Epithelial cell of esophagus (primary cell): ENCODE data around the gene TAS2R60.

ENCODE experiments used
- DNase-seq: peaks from one replicate; pipeline ENCODE4 v3.0.0; 2010; ENCODE audit warnings: low read depth
- H3K4me3 ChIP-seq: 2 replicates; pipeline ENCODE4 v1.5.1; 2011; ENCODE audit warnings: mild to moderate bottlenecking, low read length, control low read depth
- TF ChIP-seq, protein P1 (sequence below): IDR thresholded peaks from 2 replicates; pipeline ENCODE4 v1.5.1; 2011; ENCODE audit warnings: low read depth, mild to moderate bottlenecking, low read length, control low read depth, inconsistent platforms; ENCODE audit not compliant: insufficient read depth; ENCODE audit errors: missing control alignments

The TAS2R60 gene

GRCh38 chr7:143435266-143435665 is 8.0 kb upstream of the TAS2R60 start:
- no peak overlapping the region for H3K4me3 ChIP-seq
- DNase-seq, result peak; percentile 79
- TF ChIP-seq, protein P1, sequence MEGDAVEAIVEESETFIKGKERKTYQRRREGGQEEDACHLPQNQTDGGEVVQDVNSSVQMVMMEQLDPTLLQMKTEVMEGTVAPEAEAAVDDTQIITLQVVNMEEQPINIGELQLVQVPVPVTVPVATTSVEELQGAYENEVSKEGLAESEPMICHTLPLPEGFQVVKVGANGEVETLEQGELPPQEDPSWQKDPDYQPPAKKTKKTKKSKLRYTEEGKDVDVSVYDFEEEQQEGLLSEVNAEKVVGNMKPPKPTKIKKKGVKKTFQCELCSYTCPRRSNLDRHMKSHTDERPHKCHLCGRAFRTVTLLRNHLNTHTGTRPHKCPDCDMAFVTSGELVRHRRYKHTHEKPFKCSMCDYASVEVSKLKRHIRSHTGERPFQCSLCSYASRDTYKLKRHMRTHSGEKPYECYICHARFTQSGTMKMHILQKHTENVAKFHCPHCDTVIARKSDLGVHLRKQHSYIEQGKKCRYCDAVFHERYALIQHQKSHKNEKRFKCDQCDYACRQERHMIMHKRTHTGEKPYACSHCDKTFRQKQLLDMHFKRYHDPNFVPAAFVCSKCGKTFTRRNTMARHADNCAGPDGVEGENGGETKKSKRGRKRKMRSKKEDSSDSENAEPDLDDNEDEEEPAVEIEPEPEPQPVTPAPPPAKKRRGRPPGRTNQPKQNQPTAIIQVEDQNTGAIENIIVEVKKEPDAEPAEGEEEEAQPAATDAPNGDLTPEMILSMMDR, result no peak

- TF ChIP-seq, protein P1, result no peak
- no peak for DNase-seq
- no peak overlapping the region for H3K4me3 ChIP-seq
Measured at GRCh38 chr7:143436325-143436946, 6.8 kb upstream of the TAS2R60 start.

DNA sequence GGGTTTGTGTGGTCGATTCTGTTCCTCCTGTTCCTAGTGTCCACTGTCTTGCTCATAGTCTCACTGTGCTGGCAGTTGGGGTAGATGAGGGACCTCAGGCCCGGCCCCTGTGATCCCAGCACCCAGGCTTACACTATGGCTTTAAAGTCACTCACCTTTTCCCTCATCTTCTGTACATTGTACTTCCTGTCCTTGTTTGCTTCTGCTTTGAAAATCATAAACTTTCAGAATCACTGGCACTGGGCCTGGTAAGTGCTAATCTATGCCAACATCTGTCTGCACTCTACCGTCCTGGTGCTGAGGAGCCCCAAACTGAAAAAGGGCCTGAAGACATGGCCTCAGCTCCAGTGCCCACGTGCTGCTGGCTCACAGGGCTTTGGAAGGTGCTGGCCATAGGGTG is 5.7 kb upstream of the TAS2R60 start:
- DNase-seq, result no peak
- H3K4me3 ChIP-seq, result no peak overlapping the region
- TF ChIP-seq, protein P1, result no peak

DNA sequence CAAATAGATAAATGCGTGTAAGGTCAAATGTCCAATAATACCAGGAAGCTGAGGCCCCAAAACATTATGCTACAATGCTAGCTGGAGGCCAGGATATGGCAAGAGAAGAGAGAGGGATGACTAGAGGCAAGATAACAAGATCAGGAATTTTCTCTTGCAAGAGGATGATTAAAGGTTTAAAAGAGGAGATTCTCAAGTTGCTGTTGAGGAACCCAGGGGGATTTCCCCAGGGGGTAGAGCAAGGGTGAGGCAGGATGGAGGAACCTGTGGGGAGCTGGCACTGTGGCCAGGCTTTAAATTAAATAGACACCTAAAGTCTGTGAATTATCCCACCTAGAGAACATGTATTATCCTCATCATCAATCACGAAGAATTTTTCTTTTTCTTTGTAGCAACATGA is 3.4 kb upstream of the TAS2R60 start:
- no peak overlapping the region for H3K4me3 ChIP-seq

GRCh38 chr7:143444063-143444782 is 970 bp downstream of the TAS2R60 start:
- H3K4me3 ChIP-seq, result no peak overlapping the region
- TF ChIP-seq, protein P1, result no peak
- no peak for DNase-seq

More for the DNA sequence above, 3.4 kb upstream of the TAS2R60 start:
- TF ChIP-seq, protein P1, result no peak
- DNase-seq, result no peak

GRCh38 chr7:143444785-143445184 is 1.5 kb downstream of the TAS2R60 start:
- TF ChIP-seq, protein P1, result no peak
- no peak overlapping the region for H3K4me3 ChIP-seq
- no peak for DNase-seq
